ENCODE measurements around the gene CDC42EP4.
A peak's percentile ranks its signal among the peaks of the same experiment; 100 is the strongest.

DNA sequence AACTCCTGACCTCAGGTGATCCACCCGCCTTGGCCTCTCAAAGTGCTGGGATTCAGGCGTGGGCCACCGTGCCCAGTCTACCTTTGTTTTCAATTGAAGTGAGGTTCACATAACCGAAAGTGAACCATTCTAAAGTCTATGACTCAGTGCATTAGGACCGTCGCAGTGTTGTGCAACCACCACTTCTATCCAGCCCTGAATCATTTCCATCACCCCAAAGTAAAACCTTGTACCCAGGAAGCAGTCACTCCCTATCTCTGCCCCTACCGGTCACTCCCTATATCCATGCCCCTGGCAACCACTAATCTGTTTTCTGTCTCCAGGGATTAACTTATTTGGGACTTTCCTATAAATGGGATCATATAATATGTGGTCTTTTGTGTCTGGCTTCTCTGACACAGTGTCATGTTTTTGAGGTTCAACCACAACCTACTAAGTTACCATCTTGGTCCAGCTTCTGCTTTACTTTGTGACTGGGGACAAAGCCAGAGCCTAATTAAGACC is 28.3 kb upstream of the CDC42EP4 start:
- TF ChIP-seq, protein P1, sequence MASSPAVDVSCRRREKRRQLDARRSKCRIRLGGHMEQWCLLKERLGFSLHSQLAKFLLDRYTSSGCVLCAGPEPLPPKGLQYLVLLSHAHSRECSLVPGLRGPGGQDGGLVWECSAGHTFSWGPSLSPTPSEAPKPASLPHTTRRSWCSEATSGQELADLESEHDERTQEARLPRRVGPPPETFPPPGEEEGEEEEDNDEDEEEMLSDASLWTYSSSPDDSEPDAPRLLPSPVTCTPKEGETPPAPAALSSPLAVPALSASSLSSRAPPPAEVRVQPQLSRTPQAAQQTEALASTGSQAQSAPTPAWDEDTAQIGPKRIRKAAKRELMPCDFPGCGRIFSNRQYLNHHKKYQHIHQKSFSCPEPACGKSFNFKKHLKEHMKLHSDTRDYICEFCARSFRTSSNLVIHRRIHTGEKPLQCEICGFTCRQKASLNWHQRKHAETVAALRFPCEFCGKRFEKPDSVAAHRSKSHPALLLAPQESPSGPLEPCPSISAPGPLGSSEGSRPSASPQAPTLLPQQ (tag by site-specific recombination; IDR thresholded peaks at IDR 0.05) = no peak
- TF ChIP-seq, protein P2, sequence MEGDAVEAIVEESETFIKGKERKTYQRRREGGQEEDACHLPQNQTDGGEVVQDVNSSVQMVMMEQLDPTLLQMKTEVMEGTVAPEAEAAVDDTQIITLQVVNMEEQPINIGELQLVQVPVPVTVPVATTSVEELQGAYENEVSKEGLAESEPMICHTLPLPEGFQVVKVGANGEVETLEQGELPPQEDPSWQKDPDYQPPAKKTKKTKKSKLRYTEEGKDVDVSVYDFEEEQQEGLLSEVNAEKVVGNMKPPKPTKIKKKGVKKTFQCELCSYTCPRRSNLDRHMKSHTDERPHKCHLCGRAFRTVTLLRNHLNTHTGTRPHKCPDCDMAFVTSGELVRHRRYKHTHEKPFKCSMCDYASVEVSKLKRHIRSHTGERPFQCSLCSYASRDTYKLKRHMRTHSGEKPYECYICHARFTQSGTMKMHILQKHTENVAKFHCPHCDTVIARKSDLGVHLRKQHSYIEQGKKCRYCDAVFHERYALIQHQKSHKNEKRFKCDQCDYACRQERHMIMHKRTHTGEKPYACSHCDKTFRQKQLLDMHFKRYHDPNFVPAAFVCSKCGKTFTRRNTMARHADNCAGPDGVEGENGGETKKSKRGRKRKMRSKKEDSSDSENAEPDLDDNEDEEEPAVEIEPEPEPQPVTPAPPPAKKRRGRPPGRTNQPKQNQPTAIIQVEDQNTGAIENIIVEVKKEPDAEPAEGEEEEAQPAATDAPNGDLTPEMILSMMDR (tag by site-specific recombination; IDR thresholded peaks at IDR 0.05) = no peak
- TF ChIP-seq TCF7L2 (IDR thresholded peaks at IDR 0.05; ENCODE audit: borderline replicate concordance, low read depth, low read length) (no peak), ZNF596 (tag by site-specific recombination; IDR thresholded peaks at IDR 0.05) (no peak), YY2 (tag by site-specific recombination; IDR thresholded peaks at IDR 0.05) (no peak), ZNF274 (IDR thresholded peaks at IDR 0.05; ENCODE audit: low read length) (no peak), ZNF274 (tag by site-specific recombination; IDR thresholded peaks at IDR 0.05; ENCODE audit: borderline replicate concordance) (no peak), PRDM1 (tag by site-specific recombination; IDR thresholded peaks at IDR 0.05) (peak; percentile 65; the same call in 1 of the 2 replicates)
- TF ChIP-seq, protein P3, sequence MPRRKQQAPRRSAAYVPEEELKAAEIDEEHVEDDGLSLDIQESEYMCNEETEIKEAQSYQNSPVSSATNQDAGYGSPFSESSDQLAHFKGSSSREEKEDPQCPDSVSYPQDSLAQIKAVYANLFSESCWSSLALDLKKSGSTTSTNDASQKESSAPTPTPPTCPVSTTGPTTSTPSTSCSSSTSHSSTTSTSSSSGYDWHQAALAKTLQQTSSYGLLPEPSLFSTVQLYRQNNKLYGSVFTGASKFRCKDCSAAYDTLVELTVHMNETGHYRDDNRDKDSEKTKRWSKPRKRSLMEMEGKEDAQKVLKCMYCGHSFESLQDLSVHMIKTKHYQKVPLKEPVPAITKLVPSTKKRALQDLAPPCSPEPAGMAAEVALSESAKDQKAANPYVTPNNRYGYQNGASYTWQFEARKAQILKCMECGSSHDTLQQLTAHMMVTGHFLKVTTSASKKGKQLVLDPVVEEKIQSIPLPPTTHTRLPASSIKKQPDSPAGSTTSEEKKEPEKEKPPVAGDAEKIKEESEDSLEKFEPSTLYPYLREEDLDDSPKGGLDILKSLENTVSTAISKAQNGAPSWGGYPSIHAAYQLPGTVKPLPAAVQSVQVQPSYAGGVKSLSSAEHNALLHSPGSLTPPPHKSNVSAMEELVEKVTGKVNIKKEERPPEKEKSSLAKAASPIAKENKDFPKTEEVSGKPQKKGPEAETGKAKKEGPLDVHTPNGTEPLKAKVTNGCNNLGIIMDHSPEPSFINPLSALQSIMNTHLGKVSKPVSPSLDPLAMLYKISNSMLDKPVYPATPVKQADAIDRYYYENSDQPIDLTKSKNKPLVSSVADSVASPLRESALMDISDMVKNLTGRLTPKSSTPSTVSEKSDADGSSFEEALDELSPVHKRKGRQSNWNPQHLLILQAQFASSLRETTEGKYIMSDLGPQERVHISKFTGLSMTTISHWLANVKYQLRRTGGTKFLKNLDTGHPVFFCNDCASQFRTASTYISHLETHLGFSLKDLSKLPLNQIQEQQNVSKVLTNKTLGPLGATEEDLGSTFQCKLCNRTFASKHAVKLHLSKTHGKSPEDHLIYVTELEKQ (tag by site-specific recombination; IDR thresholded peaks at IDR 0.05; ENCODE audit: borderline replicate concordance) = no peak
- TF ChIP-seq, protein P4, sequence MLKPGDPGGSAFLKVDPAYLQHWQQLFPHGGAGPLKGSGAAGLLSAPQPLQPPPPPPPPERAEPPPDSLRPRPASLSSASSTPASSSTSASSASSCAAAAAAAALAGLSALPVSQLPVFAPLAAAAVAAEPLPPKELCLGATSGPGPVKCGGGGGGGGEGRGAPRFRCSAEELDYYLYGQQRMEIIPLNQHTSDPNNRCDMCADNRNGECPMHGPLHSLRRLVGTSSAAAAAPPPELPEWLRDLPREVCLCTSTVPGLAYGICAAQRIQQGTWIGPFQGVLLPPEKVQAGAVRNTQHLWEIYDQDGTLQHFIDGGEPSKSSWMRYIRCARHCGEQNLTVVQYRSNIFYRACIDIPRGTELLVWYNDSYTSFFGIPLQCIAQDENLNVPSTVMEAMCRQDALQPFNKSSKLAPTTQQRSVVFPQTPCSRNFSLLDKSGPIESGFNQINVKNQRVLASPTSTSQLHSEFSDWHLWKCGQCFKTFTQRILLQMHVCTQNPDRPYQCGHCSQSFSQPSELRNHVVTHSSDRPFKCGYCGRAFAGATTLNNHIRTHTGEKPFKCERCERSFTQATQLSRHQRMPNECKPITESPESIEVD (tag by site-specific recombination; IDR thresholded peaks at IDR 0.05) = no peak

Measured in HEK293 (cell line).